ENCODE data around the gene KLRK1.

DNA sequence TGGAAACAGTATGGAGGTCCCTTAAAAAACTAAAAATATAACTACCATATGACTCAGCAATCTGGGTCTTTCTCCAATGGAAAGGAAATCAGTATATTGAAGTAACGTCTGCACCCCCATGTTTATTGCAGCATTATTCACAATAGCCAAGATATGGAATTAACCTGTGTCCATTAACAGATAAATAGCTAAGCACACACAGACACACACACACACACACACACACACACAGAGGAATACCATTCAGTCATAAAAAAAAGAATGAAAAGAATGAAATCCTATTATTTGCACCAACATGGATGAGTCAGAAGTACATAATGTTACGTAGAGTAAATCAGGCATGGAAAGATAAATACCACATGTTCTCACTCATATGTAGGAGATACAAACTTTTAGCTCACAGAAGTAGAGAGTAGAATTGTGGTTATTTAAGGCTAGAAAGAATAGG lies 4.7 kb downstream of the KLRK1 start:
- TF ChIP-seq CTCF (IDR thresholded peaks at IDR 0.05; ENCODE audit: insufficient read depth, low read length) (no peak), GABPA (IDR thresholded peaks at IDR 0.05; ENCODE audit: low read depth) (no peak), POLR2AphosphoS5 (IDR thresholded peaks at IDR 0.05; ENCODE audit: low read depth) (no peak), SPI1 (IDR thresholded peaks at IDR 0.05; ENCODE audit: borderline replicate concordance, low read depth) (no peak)
- TF ChIP-seq, protein P1, sequence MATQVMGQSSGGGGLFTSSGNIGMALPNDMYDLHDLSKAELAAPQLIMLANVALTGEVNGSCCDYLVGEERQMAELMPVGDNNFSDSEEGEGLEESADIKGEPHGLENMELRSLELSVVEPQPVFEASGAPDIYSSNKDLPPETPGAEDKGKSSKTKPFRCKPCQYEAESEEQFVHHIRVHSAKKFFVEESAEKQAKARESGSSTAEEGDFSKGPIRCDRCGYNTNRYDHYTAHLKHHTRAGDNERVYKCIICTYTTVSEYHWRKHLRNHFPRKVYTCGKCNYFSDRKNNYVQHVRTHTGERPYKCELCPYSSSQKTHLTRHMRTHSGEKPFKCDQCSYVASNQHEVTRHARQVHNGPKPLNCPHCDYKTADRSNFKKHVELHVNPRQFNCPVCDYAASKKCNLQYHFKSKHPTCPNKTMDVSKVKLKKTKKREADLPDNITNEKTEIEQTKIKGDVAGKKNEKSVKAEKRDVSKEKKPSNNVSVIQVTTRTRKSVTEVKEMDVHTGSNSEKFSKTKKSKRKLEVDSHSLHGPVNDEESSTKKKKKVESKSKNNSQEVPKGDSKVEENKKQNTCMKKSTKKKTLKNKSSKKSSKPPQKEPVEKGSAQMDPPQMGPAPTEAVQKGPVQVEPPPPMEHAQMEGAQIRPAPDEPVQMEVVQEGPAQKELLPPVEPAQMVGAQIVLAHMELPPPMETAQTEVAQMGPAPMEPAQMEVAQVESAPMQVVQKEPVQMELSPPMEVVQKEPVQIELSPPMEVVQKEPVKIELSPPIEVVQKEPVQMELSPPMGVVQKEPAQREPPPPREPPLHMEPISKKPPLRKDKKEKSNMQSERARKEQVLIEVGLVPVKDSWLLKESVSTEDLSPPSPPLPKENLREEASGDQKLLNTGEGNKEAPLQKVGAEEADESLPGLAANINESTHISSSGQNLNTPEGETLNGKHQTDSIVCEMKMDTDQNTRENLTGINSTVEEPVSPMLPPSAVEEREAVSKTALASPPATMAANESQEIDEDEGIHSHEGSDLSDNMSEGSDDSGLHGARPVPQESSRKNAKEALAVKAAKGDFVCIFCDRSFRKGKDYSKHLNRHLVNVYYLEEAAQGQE (IDR thresholded peaks at IDR 0.05; ENCODE audit: insufficient replicate concordance, low read depth) = no peak
